Stimulated activated naive CD8-positive, alpha-beta T cell treated with anti-CD3 and anti-CD28 coated beads, Interleukin-15, amount 100 ng/mL, for 72 hours (primary cell): ENCODE measurements around the gene PSME3IP1.
"Not testable (repeated sequence)": the region's sequence is repeated elsewhere in the genome, so short reads cannot be mapped to it uniquely, and the experiment has no call there.

Experiments
- ATAC-seq: fragments of 150-1000 bp; cut with Tn5 transposase; 2 replicates; pipeline ENCODE4 v1.10.0; 2021; ENCODE audit warnings: mild to moderate bottlenecking, moderate library complexity
- DNase-seq, 2 donors: peaks; one replicate each; pipeline ENCODE4 v3.0.0; 2021 to 2022
- H3K27ac Mint-ChIP-seq, 2 donors: one replicate each; pipeline ENCODE4 v1.8.0; 2022; ENCODE audit warnings: mild to moderate bottlenecking in 2 of 2, mixed read lengths in 2 of 2, moderate library complexity in 2 of 2
- H3K27me3 Mint-ChIP-seq: one replicate; pipeline ENCODE4 v1.8.0; 2022; ENCODE audit warnings: mixed read lengths
- H3K4me1 Mint-ChIP-seq: one replicate; pipeline ENCODE4 v1.8.0; 2022; ENCODE audit warnings: mild to moderate bottlenecking, mixed read lengths
- H3K4me3 Mint-ChIP-seq, 2 donors: one replicate each; pipeline ENCODE4 v1.8.0; 2022; ENCODE audit warnings: mild to moderate bottlenecking in 2 of 2, mixed read lengths in 2 of 2, moderate library complexity in 1 of 2
- H3K9me3 Mint-ChIP-seq, 2 donors: one replicate each; pipeline ENCODE4 v1.8.0; 2022; ENCODE audit warnings: mixed read lengths in 2 of 2

PSME3IP1 gene

GRCh38 chr16:57208926-57209325 is 23.1 kb upstream of the PSME3IP1 start:
- no peak for DNase-seq
- H3K4me1 Mint-ChIP-seq = no peaks in the 10 kb centered on the region
- no peak for ATAC-seq
- no peaks in the 10 kb centered on the region for H3K27me3 Mint-ChIP-seq
- no peak overlapping the region for H3K27ac Mint-ChIP-seq
- H3K4me3 Mint-ChIP-seq = no peak overlapping the region
- H3K9me3 Mint-ChIP-seq = no peaks in the 10 kb centered on the region

GRCh38 chr16:57204675-57205074 is 18.8 kb upstream of the PSME3IP1 start:
- no peak for DNase-seq

GRCh38 chr16:57203451-57203850 is 17.6 kb upstream of the PSME3IP1 start:
- Mint-ChIP-seq H3K9me3 (no peaks in the 10 kb centered on the region), H3K27me3 (no peaks in the 10 kb centered on the region), H3K27ac (no peak overlapping the region), H3K4me1 (no peaks in the 10 kb centered on the region), H3K4me3 (no peak overlapping the region)
- ATAC-seq (no peak), DNase-seq (no peak)

More at GRCh38 chr16:57204675-57205074, 18.8 kb upstream of the PSME3IP1 start:
- Mint-ChIP-seq H3K27me3 (no peaks in the 10 kb centered on the region), H3K4me3 (no peak overlapping the region), H3K27ac (no peak overlapping the region), H3K4me1 (no peaks in the 10 kb centered on the region), H3K9me3 (no peaks in the 10 kb centered on the region)
- ATAC-seq = no peak

- no peak for ATAC-seq
- H3K4me1 Mint-ChIP-seq = no peaks in the 10 kb centered on the region
- no peaks in the 10 kb centered on the region for H3K9me3 Mint-ChIP-seq
- no peaks in the 10 kb centered on the region for H3K27me3 Mint-ChIP-seq
- no peak for DNase-seq
- H3K4me3 Mint-ChIP-seq = no peak overlapping the region
- H3K27ac Mint-ChIP-seq = no peak overlapping the region
Observed at GRCh38 chr16:57202095-57202886, 16.5 kb upstream of the PSME3IP1 start.

GRCh38 chr16:57200926-57201325 is 15.1 kb upstream of the PSME3IP1 start:
- H3K4me3 Mint-ChIP-seq, H3K27ac Mint-ChIP-seq, ATAC-seq, H3K4me1 Mint-ChIP-seq, H3K27me3 Mint-ChIP-seq, DNase-seq, H3K9me3 Mint-ChIP-seq: not testable (repeated sequence)

GRCh38 chr16:57200321-57200720 is 14.5 kb upstream of the PSME3IP1 start:
- H3K27me3 Mint-ChIP-seq, ATAC-seq, DNase-seq, H3K4me1 Mint-ChIP-seq, H3K9me3 Mint-ChIP-seq, H3K4me3 Mint-ChIP-seq, H3K27ac Mint-ChIP-seq: not testable (repeated sequence)

- ATAC-seq (no peak), DNase-seq (no peak)
- no peaks in the 10 kb centered on the region for H3K9me3 Mint-ChIP-seq
- peaks cover 23% of the 10 kb centered on the region for H3K4me1 Mint-ChIP-seq
- H3K27ac Mint-ChIP-seq = no peak overlapping the region
- no peaks in the 10 kb centered on the region for H3K27me3 Mint-ChIP-seq
- H3K4me3 Mint-ChIP-seq = no peak overlapping the region
Observed at GRCh38 chr16:57196753-57197152, 10.9 kb upstream of the PSME3IP1 start.

- H3K27me3 Mint-ChIP-seq = no peaks in the 10 kb centered on the region
- no peak overlapping the region for H3K27ac Mint-ChIP-seq
- ATAC-seq = no peak
- no peak for DNase-seq
- H3K4me3 Mint-ChIP-seq = no peak overlapping the region
- H3K4me1 Mint-ChIP-seq = peaks cover 24% of the 10 kb centered on the region
- no peaks in the 10 kb centered on the region for H3K9me3 Mint-ChIP-seq
Observed at GRCh38 chr16:57196286-57196685, 10.4 kb upstream of the PSME3IP1 start.

- H3K27ac Mint-ChIP-seq = no peak overlapping the region
- DNase-seq = no peak
- H3K4me3 Mint-ChIP-seq = no peak overlapping the region
- H3K4me1 Mint-ChIP-seq = peaks cover 29% of the 10 kb centered on the region
- no peaks in the 10 kb centered on the region for H3K9me3 Mint-ChIP-seq
- ATAC-seq = no peak
- H3K27me3 Mint-ChIP-seq = no peaks in the 10 kb centered on the region
Observed at GRCh38 chr16:57194512-57194911, 8.7 kb upstream of the PSME3IP1 start.

- H3K4me3 Mint-ChIP-seq = no peak overlapping the region
- H3K27me3 Mint-ChIP-seq = no peaks in the 10 kb centered on the region
- peaks cover 43% of the 10 kb centered on the region for H3K4me1 Mint-ChIP-seq
- no peak for DNase-seq
- no peaks in the 10 kb centered on the region for H3K9me3 Mint-ChIP-seq
- peak overlapping the region in 1 of 2 donors; percentile 48 for H3K27ac Mint-ChIP-seq
- no peak for ATAC-seq
Observed at GRCh38 chr16:57192720-57193486, 7.1 kb upstream of the PSME3IP1 start.

- ATAC-seq = no peak
- no peak overlapping the region for H3K4me3 Mint-ChIP-seq
- H3K4me1 Mint-ChIP-seq = peaks cover 49% of the 10 kb centered on the region
- no peak for DNase-seq
- H3K9me3 Mint-ChIP-seq = no peaks in the 10 kb centered on the region
- no peaks in the 10 kb centered on the region for H3K27me3 Mint-ChIP-seq
- no peak overlapping the region for H3K27ac Mint-ChIP-seq
Observed at GRCh38 chr16:57192146-57192545, 6.3 kb upstream of the PSME3IP1 start.

- no peak for DNase-seq
- Mint-ChIP-seq H3K27ac (no peak overlapping the region), H3K9me3 (no peaks in the 10 kb centered on the region), H3K4me1 (peaks cover 49% of the 10 kb centered on the region), H3K4me3 (no peak overlapping the region), H3K27me3 (no peaks in the 10 kb centered on the region)
- no peak for ATAC-seq
Observed at GRCh38 chr16:57191056-57191571, 5.3 kb upstream of the PSME3IP1 start.

GRCh38 chr16:57190136-57190535 is 4.3 kb upstream of the PSME3IP1 start:
- no peaks in the 10 kb centered on the region for H3K9me3 Mint-ChIP-seq
- H3K27me3 Mint-ChIP-seq = no peaks in the 10 kb centered on the region
- no peak for ATAC-seq
- H3K4me3 Mint-ChIP-seq = no peak overlapping the region
- H3K27ac Mint-ChIP-seq = no peak overlapping the region
- no peak for DNase-seq
- peaks cover 51% of the 10 kb centered on the region for H3K4me1 Mint-ChIP-seq

- not testable (repeated sequence) for H3K4me3 Mint-ChIP-seq, DNase-seq, H3K27ac Mint-ChIP-seq, H3K9me3 Mint-ChIP-seq, H3K27me3 Mint-ChIP-seq, ATAC-seq
- H3K4me1 Mint-ChIP-seq = peaks cover 53% of the 10 kb centered on the region
Observed at GRCh38 chr16:57189527-57189926, 3.7 kb upstream of the PSME3IP1 start.

- DNase-seq = no peak
- Mint-ChIP-seq H3K9me3 (no peaks in the 10 kb centered on the region), H3K4me3 (no peak overlapping the region), H3K27ac (no peak overlapping the region), H3K27me3 (no peaks in the 10 kb centered on the region), H3K4me1 (peaks cover 54% of the 10 kb centered on the region)
- no peak for ATAC-seq
Observed at GRCh38 chr16:57188711-57189002, 2.8 kb upstream of the PSME3IP1 start.
